ENCODE measurements around the gene TCP11L1. TPM values are rescaled to one million over a fixed set of nuclear protein-coding genes. Genes with fewer than 3 reads are reported as not detected.

Gene TCP11L1
- total and polyA plus RNA-seq, 2 of the 8 experiments (the other 6 are each of a cell fraction or from before 2014, with no cell fraction given), result 10.9 to 23.1 TPM

- no peak for TF ChIP-seq RAD21 (IDR thresholded peaks at IDR 0.05 in 1 of 2, conservative IDR thresholded peaks at IDR 0.05 in 1 of 2; ENCODE audit: low read depth in 2 of 2, low read length in 2 of 2)
- no peak for TF ChIP-seq MAX (IDR thresholded peaks at IDR 0.05)
- no peak for TF ChIP-seq BRCA1 (IDR thresholded peaks at IDR 0.05; ENCODE audit: low read depth, low read length)
- TF ChIP-seq SIX5 (IDR thresholded peaks at IDR 0.05; ENCODE audit: low read depth, low read length), result no peak
- TF ChIP-seq KDM1A (IDR thresholded peaks at IDR 0.05; ENCODE audit: borderline replicate concordance, low read length), result no peak
- TF ChIP-seq SP1 (IDR thresholded peaks at IDR 0.05; ENCODE audit: low read depth, low read length), result no peak
- TF ChIP-seq BCL11A (IDR thresholded peaks at IDR 0.05; ENCODE audit: low read depth in 2 of 2, low read length in 2 of 2), result no peak
- TF ChIP-seq CTCF (IDR thresholded peaks at IDR 0.05; ENCODE audit: control extremely low read depth in 1 of 3, insufficient read depth in 1 of 3, low read depth in 1 of 3, low read length in 3 of 3), result no peak
- TF ChIP-seq TEAD4 (IDR thresholded peaks at IDR 0.05; ENCODE audit: low read depth, low read length), result no peak
- no peak for TF ChIP-seq TAF7 (optimal IDR thresholded peaks at IDR 0.05; ENCODE audit: borderline replicate concordance, low read depth, low read length)
- TF ChIP-seq KDM5A (IDR thresholded peaks at IDR 0.05; ENCODE audit: low read length), result no peak
- TF ChIP-seq TCF12 (IDR thresholded peaks at IDR 0.05; ENCODE audit: low read depth, low read length), result no peak
- Histone ChIP-seq H4K91ac (replicated peaks; ENCODE audit: insufficient read length, low read length) (no peak overlapping the region), H2AFZ (ENCODE audit: low read length) (no peak overlapping the region), H4K20me1 (replicated peaks in 1 of 2; ENCODE audit: control insufficient read depth in 1 of 2, insufficient read depth in 2 of 2, low read length in 2 of 2) (peaks cover 0 to 4% of the 10 kb centered on the region in 2 experiments), H3K56ac (replicated peaks; ENCODE audit: insufficient read length, low read depth, low read length) (no peak overlapping the region), H3K4ac (replicated peaks; ENCODE audit: insufficient read length, low read depth, low read length) (no peak overlapping the region), H2BK120ac (replicated peaks; ENCODE audit: low read depth, low read length) (no peak overlapping the region), H2BK12ac (ENCODE audit: low read depth, low read length) (no peak overlapping the region), H3K79me2 (ENCODE audit: control insufficient read depth in 1 of 2, insufficient read depth in 2 of 2, low read length in 2 of 2) (no peaks in the 10 kb centered on the region), H3K36me3 (ENCODE audit: control insufficient read depth in 2 of 4, insufficient read depth in 4 of 4, low read length in 3 of 4) (peaks cover 3 to 31% (median 9%) of the 10 kb centered on the region in 4 experiments; a peak in 6 of 8 replicates), H3K9me3 (ENCODE audit: insufficient read depth in 2 of 2, low read depth in 1 of 2, low read length in 1 of 2) (no peaks in the 10 kb centered on the region), H4K5ac (ENCODE audit: insufficient read length, low read depth, low read length) (no peak overlapping the region), H4K8ac (ENCODE audit: extremely low read depth, insufficient read depth, low read length) (no peak overlapping the region), H3K4me2 (ENCODE audit: insufficient read depth in 1 of 2, low read depth in 2 of 2, low read length in 2 of 2) (no peak overlapping the region), H3K27ac (ENCODE audit: low read depth, low read length) (no peak overlapping the region), H3K9ac (replicated peaks in 1 of 4; ENCODE audit: extremely low read depth in 1 of 4, low read depth in 3 of 4, low read length in 3 of 4) (no peak overlapping the region), H3K4me1 (replicated peaks in 1 of 4; ENCODE audit: control insufficient read depth in 3 of 4, insufficient read depth in 4 of 4, low read length in 3 of 4) (no peaks in the 10 kb centered on the region), H3K23ac (ENCODE audit: insufficient read length) (no peak overlapping the region), H2BK15ac (ENCODE audit: low read length) (no peak overlapping the region), H3K23me2 (ENCODE audit: low read depth, low read length) (no peaks in the 10 kb centered on the region), H3K79me1 (ENCODE audit: low read depth, low read length) (no peaks in the 10 kb centered on the region), H3K27me3 (replicated peaks in 1 of 4; ENCODE audit: control insufficient read depth in 3 of 4, extremely low read depth in 1 of 4, insufficient read depth in 3 of 4, low read length in 3 of 4) (no peaks in the 10 kb centered on the region), H3K18ac (ENCODE audit: extremely low read depth, low read length) (no peak overlapping the region), H2AK5ac (ENCODE audit: low read depth, low read length) (no peak overlapping the region), H2BK20ac (ENCODE audit: low read length) (no peak overlapping the region), H2BK5ac (ENCODE audit: low read depth, low read length) (no peak overlapping the region), H3K4me3 (ENCODE audit: extremely low read depth in 1 of 4, insufficient read depth in 2 of 4, low read depth in 3 of 4, low read length in 4 of 4) (no peak overlapping the region), H3K14ac (ENCODE audit: insufficient read length) (no peak overlapping the region)
- CTCF ChIA-PET (ENCODE audit: partially characterized antibody), result interaction anchor here (0.7 to 1.6 kb wide), 5 partner anchors 10 to 195 kb away, joined by 3 to 5 read pairs (median 4); no protein-coding TSS in a partner anchor
- FAIRE-seq (no peak), DNase-seq (ENCODE audit: low read depth in 1 of 2, low spot score in 2 of 2) (no peak)
- POLR2A ChIA-PET (ENCODE audit: partially characterized antibody), result interaction anchor here (1.4 kb wide), 1 partner anchor 10 kb away, joined by 6 read pairs; no protein-coding TSS in a partner anchor
- WGBS, 2 experiments (ENCODE audit: extremely low coverage in 1 of 2, insufficient coverage in 1 of 2, insufficient read length in 1 of 2, insufficient replicate concordance in 2 of 2, low coverage in 1 of 2, low lambda C conversion rate in 2 of 2, missing lambda C conversion rate in 1 of 2), result 92% methylated on average over 3 of the region's 5 CpGs; no CpG with 5 or more reads in 1 of the 2 experiments
Observed at GRCh38 chr11:33062137-33062536, 22.8 kb downstream of the TCP11L1 start.
